DND-41 (cell line): ENCODE results near the gene MBD4.

Experiments used
- ATAC-seq: fragments of 200-7000 bp; cut with Tn5 transposase; 3 replicates; pipeline ENCODE4 v1.9.1; 2021; ENCODE audit warnings: low read depth; ENCODE audit not compliant: insufficient read depth
- DNase-seq: peaks from one replicate; pipeline ENCODE4 v3.0.0-alpha.2; 2020
- H2AFZ ChIP-seq: 2 replicates; pipeline ENCODE4 v1.6.0; 2012; ENCODE audit warnings: low read depth, low read length
- H3K27ac ChIP-seq: 2 replicates; pipeline ENCODE4 v1.5.1; 2012; ENCODE audit warnings: low read length, inconsistent platforms
- H3K27me3 ChIP-seq: fragments of 200-600 bp; sonication (generic); 2 replicates; pipeline ENCODE4 v1.6.0; 2012; ENCODE audit warnings: low read length, mild to moderate bottlenecking, inconsistent platforms; ENCODE audit not compliant: insufficient read depth, poor library complexity
- H3K36me3 ChIP-seq: 2 replicates; pipeline ENCODE4 v1.5.1; 2012; ENCODE audit warnings: low read length, inconsistent platforms; ENCODE audit not compliant: insufficient read depth
- H3K4me1 ChIP-seq: 2 replicates; pipeline ENCODE4 v1.5.1; 2012; ENCODE audit warnings: mild to moderate bottlenecking, low read length; ENCODE audit not compliant: insufficient read depth
- H3K4me2 ChIP-seq: 2 replicates; pipeline ENCODE4 v1.6.0; 2012; ENCODE audit warnings: mild to moderate bottlenecking, moderate library complexity, low read length, inconsistent platforms; ENCODE audit not compliant: insufficient read depth
- H3K4me3 ChIP-seq, 2 experiments: fragments of 200-600 bp in 1 of 2; shearing (Covaris generic) in 1 of 2; 2 replicates each; pipeline ENCODE4 v1.5.1; 2012 to 2016; ENCODE audit warnings: inconsistent platforms in 2 of 2, low read length in 2 of 2, mild to moderate bottlenecking in 2 of 2, low read depth in 1 of 2, moderate library complexity in 1 of 2
- H3K79me2 ChIP-seq: 2 replicates; pipeline ENCODE4 v1.6.0; 2012; ENCODE audit warnings: low read length, inconsistent platforms; ENCODE audit not compliant: insufficient read depth
- H3K9ac ChIP-seq: 2 replicates; pipeline ENCODE4 v1.6.0; 2012; ENCODE audit warnings: low read depth, mild to moderate bottlenecking, inconsistent platforms, low read length, moderate library complexity
- H3K9me3 ChIP-seq: 2 replicates; pipeline ENCODE4 v1.5.1; 2012; ENCODE audit warnings: low read length, moderate library complexity, mild to moderate bottlenecking, inconsistent platforms; ENCODE audit not compliant: insufficient read depth, severe bottlenecking
- H4K20me1 ChIP-seq: 2 replicates; pipeline ENCODE4 v1.6.0; 2012; ENCODE audit warnings: low read length; ENCODE audit not compliant: insufficient read depth
- EZH2 ChIP-seq: IDR thresholded peaks from 3 replicates; pipeline ENCODE4 v1.6.1; 2012; ENCODE audit warnings: borderline replicate concordance, low read depth, mild to moderate bottlenecking, moderate library complexity, low read length, inconsistent platforms; ENCODE audit not compliant: severe bottlenecking
- TF ChIP-seq, protein P1 (sequence below): IDR thresholded peaks from 2 replicates; pipeline ENCODE4 v1.5.1; 2012; ENCODE audit warnings: borderline replicate concordance, low read length, moderate library complexity, mild to moderate bottlenecking; ENCODE audit not compliant: poor library complexity, severe bottlenecking; ENCODE audit errors: extremely low read depth

The MBD4 gene

GRCh38 chr3:129449279-129450115, 9.7 kb upstream of the MBD4 start:
- H3K4me2 ChIP-seq = no peak overlapping the region
- no peak overlapping the region for H3K9ac ChIP-seq
- peaks cover 4% of the 10 kb centered on the region; the same call in 1 of the 2 replicates for H3K79me2 ChIP-seq
- TF ChIP-seq, protein P1, sequence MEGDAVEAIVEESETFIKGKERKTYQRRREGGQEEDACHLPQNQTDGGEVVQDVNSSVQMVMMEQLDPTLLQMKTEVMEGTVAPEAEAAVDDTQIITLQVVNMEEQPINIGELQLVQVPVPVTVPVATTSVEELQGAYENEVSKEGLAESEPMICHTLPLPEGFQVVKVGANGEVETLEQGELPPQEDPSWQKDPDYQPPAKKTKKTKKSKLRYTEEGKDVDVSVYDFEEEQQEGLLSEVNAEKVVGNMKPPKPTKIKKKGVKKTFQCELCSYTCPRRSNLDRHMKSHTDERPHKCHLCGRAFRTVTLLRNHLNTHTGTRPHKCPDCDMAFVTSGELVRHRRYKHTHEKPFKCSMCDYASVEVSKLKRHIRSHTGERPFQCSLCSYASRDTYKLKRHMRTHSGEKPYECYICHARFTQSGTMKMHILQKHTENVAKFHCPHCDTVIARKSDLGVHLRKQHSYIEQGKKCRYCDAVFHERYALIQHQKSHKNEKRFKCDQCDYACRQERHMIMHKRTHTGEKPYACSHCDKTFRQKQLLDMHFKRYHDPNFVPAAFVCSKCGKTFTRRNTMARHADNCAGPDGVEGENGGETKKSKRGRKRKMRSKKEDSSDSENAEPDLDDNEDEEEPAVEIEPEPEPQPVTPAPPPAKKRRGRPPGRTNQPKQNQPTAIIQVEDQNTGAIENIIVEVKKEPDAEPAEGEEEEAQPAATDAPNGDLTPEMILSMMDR = no peak
- no peak for TF ChIP-seq EZH2
- H3K9me3 ChIP-seq = no peaks in the 10 kb centered on the region
- no peaks in the 10 kb centered on the region for H3K4me1 ChIP-seq
- no peak overlapping the region for H2AFZ ChIP-seq
- ATAC-seq (no peak), DNase-seq (no peak)
- no peak overlapping the region for H3K4me3 ChIP-seq
- H3K36me3 ChIP-seq = peaks cover 32% of the 10 kb centered on the region
- H4K20me1 ChIP-seq = no peaks in the 10 kb centered on the region
- H3K27ac ChIP-seq = no peak overlapping the region
- H3K27me3 ChIP-seq = no peaks in the 10 kb centered on the region

DNA sequence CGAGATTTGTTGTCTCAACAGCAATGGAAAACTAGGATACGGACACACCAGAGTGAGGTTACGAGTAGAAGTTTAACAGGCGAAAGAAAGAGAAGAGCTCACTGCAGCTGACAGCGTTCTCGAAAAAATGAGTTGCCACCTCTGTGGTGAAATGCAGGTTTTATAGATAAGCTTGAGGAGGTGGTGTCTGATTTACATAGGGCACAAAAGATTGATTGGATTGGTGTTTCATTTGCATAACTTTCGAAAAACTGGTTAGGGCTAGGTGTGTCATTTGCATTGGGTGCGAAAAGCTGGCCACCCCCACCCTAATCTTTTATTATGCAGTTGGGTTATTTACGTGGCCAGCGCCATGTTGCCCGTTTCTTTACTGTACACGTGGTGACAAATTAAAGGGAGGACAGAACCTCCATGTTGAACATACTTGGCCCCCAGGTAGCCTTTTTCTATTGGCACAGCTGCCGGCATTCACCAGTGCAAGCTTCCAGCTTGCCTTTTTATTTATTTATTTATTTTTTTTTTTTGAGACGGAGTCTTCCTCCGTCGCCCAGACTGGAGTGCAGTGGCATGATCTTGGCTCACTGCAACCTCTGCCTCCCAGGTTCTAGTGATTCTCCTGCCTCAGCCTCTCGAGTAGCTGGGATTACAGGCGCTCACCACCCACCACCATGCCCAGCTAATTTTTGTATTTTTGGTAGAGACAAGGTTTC, 8.6 kb upstream of the MBD4 start:
- Histone ChIP-seq H3K4me1 (no peaks in the 10 kb centered on the region), H3K4me3 (no peak overlapping the region), H3K27me3 (no peaks in the 10 kb centered on the region), H4K20me1 (no peaks in the 10 kb centered on the region), H2AFZ (no peak overlapping the region), H3K79me2 (peaks cover 5% of the 10 kb centered on the region; the same call in 1 of the 2 replicates), H3K4me2 (no peak overlapping the region), H3K9ac (no peak overlapping the region), H3K27ac (no peak overlapping the region), H3K36me3 (peaks cover 26% of the 10 kb centered on the region), H3K9me3 (no peaks in the 10 kb centered on the region)
- TF ChIP-seq EZH2 = no peak
- DNase-seq = no peak
- ATAC-seq = no peak

- peaks cover 12% of the 10 kb centered on the region; the same call in 1 of the 2 replicates for H3K36me3 ChIP-seq
- H4K20me1 ChIP-seq = no peaks in the 10 kb centered on the region
- H3K4me2 ChIP-seq = no peak overlapping the region
- ATAC-seq (no peak), DNase-seq (no peak)
- peaks cover 9% of the 10 kb centered on the region for H3K4me1 ChIP-seq
- no peak overlapping the region for H2AFZ ChIP-seq
- no peak overlapping the region for H3K4me3 ChIP-seq
- no peaks in the 10 kb centered on the region for H3K27me3 ChIP-seq
- H3K9ac ChIP-seq = no peak overlapping the region
- no peaks in the 10 kb centered on the region for H3K9me3 ChIP-seq
- peaks cover 19% of the 10 kb centered on the region for H3K79me2 ChIP-seq
- TF ChIP-seq, protein P1 = no peak
- TF ChIP-seq EZH2 = no peak
- no peak overlapping the region for H3K27ac ChIP-seq
These were observed 7.2 kb upstream of the MBD4 start for GRCh38 chr3:129446926-129447325.

GRCh38 chr3:129445471-129445870, 5.7 kb upstream of the MBD4 start:
- Histone ChIP-seq H3K27me3 (no peaks in the 10 kb centered on the region), H3K36me3 (peaks cover 5% of the 10 kb centered on the region; the same call in 1 of the 2 replicates), H3K4me1 (peaks cover 22% of the 10 kb centered on the region), H3K27ac (no peak overlapping the region), H3K4me3 (no peak overlapping the region), H3K4me2 (no peak overlapping the region), H4K20me1 (no peaks in the 10 kb centered on the region), H2AFZ (no peak overlapping the region), H3K9me3 (no peaks in the 10 kb centered on the region), H3K79me2 (peaks cover 33% of the 10 kb centered on the region), H3K9ac (no peak overlapping the region)
- ATAC-seq (no peak), DNase-seq (no peak)
- TF ChIP-seq, protein P1 = no peak
- no peak for TF ChIP-seq EZH2
